Measurements from ENCODE around the gene IPO8.

IPO8 gene

DNA sequence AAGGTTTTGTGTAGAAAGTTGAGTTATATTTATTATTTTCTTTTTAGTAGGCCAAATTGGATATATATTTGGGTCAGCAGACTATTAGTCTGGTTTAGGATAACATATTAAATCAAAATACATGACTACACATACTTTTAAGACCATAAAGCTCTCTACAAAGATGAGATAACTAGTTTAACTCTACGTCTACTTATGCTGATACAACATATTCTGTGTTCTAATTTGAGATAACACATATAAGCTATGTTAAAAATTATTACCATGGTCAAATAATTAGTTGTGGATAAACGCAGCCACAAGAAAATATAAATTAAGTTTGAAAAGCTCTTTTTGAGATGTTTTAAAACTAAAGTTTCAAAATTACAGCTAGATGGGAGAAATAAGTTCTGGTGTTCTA is 55.3 kb downstream of the IPO8 start:
- no peak for TF ChIP-seq GATA2 (IDR thresholded peaks at IDR 0.05; ENCODE audit: low read depth, low read length)
- no peak for TF ChIP-seq GATA3 (IDR thresholded peaks at IDR 0.05; ENCODE audit: low read depth, low read length)

DNA sequence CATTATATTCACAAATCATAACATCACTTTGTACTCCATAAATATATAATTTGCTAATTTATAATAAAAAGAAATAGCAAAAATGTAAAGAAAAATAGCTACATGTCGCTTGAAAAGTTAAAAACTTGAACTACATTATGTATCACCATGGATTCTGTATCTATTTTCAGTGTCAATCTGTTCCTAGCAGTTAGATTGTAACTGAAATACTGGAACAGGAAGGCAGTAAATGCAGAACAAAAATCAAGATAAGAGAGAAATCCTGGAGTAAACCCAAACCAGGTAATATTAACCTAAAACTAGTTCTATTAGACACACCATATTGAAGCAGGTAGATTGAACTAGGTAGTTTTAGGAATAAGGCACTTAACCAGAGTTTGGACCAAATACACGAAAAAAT is 60.3 kb downstream of the IPO8 start:
- TF ChIP-seq GATA2 (IDR thresholded peaks at IDR 0.05; ENCODE audit: low read depth, low read length) (no peak), GATA3 (IDR thresholded peaks at IDR 0.05; ENCODE audit: low read depth, low read length) (no peak)

DNA sequence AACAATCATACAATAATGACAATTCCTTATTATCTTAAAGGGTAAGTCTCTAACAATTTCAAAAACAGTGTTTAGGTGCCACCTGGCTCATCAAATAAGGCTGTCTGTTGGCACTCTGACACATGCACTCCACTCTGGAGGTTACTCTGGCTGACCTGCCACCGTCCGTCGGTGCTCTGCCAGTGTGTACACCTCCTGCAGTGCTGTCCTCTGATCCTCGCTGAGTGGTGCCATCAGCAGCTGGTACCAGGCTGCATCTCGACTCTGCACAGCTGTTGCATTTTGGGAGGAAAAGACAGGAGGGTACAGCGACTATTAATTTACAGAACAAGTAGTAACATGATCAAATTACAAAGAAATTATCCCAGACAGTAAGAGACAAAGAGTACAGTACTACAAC is 63.9 kb downstream of the IPO8 start:
- TF ChIP-seq GATA2 (IDR thresholded peaks at IDR 0.05; ENCODE audit: low read depth, low read length): no peak
- no peak for TF ChIP-seq GATA3 (IDR thresholded peaks at IDR 0.05; ENCODE audit: low read depth, low read length)

DNA sequence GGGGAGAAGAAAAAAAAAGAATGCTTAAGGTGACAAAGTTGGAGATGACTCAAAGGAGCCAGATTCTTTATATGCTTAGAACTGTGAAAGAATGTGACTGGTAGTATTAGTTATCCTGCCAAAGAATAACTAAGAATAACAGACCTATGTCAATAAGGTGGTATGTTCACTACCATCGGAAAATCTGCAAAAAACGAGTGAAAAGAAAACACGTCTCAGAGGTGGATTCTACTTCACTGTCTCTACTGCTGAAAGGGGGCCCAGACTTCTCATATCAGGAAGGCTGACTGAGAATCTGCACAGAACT is 64.7 kb downstream of the IPO8 start:
- no peak for TF ChIP-seq GATA2 (IDR thresholded peaks at IDR 0.05; ENCODE audit: low read depth, low read length)
- no peak for TF ChIP-seq GATA3 (IDR thresholded peaks at IDR 0.05; ENCODE audit: low read depth, low read length)

DNA sequence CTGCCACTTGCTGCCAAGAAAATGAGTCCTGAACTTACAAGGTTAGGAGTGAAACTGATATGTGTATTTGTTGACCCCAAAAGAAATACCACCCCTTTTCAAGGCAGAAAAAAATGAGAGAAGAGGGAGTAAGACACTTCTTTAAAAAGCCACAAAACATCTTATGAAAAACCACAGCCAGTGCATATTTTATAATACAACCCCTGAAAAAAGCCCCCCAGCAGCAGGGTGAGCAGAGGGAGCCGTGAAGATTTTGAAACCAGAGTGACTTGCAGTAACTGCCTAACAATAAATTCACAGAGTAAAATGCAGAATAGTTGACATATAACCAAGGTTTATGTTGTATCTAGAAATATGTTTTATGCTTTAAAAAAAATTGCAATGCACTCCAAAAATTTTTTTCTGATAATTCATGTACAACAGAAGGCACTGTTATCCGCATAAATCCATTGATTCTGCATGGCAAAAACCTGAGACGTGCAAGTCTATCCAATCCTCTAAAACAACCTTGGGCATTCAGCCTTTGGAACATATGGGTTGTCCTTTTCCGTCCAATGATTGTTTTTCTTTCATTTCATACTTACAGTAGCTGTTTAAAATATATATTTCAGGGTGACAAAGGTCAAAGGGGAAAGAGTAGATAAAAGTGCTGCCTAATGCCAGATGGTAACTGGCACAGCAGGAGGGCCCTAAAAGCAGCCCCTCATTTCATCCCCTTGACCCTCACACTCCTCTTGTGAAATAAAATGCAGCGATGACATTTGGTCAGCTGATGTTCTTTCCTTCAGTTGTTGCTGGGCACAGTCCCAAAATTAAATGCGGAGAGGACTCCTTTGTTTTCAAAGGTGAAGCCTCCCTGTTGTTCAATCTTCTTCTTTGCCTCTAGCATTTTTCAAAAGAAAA is 65.3 kb downstream of the IPO8 start:
- TF ChIP-seq GATA2 (IDR thresholded peaks at IDR 0.05; ENCODE audit: low read depth, low read length) (no peak), GATA3 (IDR thresholded peaks at IDR 0.05; ENCODE audit: low read depth, low read length) (no peak)

DNA sequence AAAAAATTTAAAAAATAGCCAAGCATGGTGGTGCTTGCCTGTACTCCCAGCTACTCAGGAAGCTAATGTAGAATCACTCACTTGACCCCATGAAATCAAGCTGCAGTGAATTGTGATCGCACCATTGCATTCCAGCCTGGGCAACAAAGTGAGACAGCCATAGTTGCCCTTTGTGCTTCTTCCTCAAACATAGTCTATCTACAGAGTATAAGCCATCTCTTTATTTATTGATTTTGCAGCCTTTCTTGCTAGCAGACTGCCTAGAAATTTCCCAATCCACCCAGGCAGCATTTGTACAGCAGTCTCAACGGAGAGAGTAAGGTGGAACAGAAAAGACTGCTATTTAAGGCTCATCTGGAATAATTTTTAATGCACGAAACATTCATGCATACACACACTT is 68.8 kb downstream of the IPO8 start:
- TF ChIP-seq GATA3 (IDR thresholded peaks at IDR 0.05; ENCODE audit: low read depth, low read length): no peak

DNA sequence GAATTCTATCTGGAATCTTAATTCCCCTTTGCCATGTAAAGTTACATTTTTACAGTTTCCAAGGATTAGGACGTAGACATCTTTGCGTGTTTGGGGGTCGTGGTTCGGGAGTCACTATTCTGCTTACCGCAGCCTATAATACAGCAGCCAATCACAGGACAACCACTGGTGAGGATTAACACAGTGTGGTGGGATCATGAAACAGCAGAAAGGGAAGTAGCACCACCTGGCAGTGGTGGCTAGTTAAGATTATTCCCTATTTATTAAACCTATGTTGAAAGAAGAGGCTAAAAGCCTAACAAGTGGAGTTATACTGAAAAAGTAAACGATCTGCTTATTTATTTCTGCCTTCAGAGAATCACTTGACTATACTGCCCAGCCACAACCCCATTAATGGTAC is 71.7 kb downstream of the IPO8 start:
- TF ChIP-seq GATA2 (IDR thresholded peaks at IDR 0.05; ENCODE audit: low read depth, low read length) (no peak), GATA3 (IDR thresholded peaks at IDR 0.05; ENCODE audit: low read depth, low read length) (no peak)

DNA sequence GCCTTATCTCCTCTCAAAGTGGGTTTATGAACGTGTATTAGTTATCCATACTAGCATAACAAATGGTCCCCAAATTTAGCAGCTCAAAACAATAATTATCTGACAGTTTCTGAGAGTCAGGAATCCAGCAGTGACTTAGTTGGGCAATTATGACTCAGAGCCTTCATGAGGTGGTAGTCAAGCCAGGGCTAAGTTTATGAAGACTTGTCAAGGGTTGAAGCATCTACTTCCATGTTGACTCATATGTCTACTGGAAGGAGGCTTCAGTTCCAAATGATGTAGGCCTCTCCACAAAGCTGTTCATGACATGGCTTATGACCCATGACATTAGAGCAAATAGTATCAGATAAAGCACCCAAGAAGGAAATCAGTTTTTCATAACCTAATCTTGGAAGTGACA is 73.2 kb downstream of the IPO8 start:
- no peak for TF ChIP-seq GATA2 (IDR thresholded peaks at IDR 0.05; ENCODE audit: low read depth, low read length)
- no peak for TF ChIP-seq GATA3 (IDR thresholded peaks at IDR 0.05; ENCODE audit: low read depth, low read length)

DNA sequence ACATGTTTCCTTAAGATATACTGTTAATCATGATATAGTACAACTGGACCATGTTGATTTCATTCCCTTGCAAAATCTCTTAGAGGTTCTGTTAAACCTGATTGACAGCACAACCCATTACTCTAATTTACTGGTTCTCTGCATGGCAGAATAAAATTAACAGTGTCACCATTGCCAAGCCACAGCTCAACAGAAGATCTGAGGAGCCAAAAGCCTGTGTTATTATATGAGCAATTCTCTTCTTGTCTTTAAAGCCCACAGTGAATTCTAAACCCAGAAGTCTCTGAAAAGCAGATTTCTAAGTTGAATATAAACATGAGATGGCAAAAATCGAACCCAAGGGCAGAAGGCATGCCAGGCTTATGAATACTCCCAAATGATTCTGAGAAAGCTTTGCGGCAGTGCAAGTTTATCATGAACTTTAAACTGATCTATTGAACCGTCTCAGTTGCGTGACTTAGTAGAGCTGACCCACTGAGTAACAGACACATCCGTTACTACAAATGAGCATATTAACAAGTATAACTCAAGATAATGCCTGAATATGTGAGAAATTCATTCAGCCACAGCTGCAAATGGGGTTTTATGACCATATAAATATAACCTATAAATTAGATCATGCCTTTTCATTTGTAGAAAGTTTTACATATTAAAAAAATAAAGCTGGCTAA is 78.2 kb downstream of the IPO8 start:
- TF ChIP-seq GATA3 (IDR thresholded peaks at IDR 0.05; ENCODE audit: low read depth, low read length) (no peak), GATA2 (IDR thresholded peaks at IDR 0.05; ENCODE audit: low read depth, low read length) (no peak)

DNA sequence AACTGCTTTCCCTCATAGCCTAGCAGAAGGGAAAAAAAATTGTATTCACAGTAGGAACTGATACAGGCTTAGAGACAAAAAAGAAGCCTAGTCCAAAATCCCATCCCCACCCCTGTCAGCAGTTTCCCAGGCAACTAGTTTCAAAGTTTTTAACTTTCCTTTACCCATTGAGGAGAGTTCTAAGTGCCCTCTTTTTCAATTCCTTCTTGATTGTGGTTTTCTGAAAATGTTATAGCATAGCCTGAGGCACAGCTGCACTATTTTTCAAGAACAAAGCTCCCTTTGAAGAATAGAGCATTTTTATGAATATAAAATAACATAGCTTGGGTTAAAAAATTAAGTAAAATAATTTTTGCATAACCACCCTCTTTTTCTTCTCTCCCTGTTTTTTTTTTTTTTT is 81.6 kb downstream of the IPO8 start:
- TF ChIP-seq GATA3 (IDR thresholded peaks at IDR 0.05; ENCODE audit: low read depth, low read length) (no peak), GATA2 (IDR thresholded peaks at IDR 0.05; ENCODE audit: low read depth, low read length) (no peak)

DNA sequence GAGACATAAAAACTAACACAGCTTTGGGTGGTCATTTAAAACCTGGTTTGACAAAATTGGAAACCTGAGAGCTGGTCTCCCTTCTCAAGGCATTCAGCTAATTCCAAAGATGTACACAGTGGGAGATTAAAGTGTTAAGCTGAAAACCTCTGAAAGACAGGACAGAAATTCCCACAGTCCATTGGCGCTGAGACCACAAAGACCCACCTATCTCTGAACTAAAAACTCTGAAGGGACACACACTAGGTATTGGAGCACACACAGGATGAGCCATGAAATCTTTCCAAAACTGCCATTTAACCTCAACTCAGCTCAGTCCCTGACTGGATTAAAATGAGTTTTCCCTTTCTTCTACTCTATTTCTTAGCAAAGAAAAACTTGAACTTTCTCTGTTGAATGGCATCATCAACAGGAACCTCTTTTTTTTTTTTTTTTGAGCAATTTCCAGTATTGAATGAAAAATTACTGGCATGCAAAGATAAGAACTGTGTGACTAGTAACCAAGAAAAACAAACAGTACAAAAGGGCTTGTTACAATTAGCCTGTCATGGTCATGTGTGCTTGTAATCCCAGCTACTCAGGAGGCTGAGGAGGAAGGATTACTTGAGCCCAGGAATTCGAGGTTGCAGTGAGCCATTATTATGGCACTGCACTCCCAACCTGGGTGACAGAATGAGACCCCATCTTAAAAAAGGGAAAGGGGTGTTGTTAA is 82.4 kb downstream of the IPO8 start:
- TF ChIP-seq GATA3 (IDR thresholded peaks at IDR 0.05; ENCODE audit: low read depth, low read length): no peak
- TF ChIP-seq GATA2 (IDR thresholded peaks at IDR 0.05; ENCODE audit: low read depth, low read length): no peak

DNA sequence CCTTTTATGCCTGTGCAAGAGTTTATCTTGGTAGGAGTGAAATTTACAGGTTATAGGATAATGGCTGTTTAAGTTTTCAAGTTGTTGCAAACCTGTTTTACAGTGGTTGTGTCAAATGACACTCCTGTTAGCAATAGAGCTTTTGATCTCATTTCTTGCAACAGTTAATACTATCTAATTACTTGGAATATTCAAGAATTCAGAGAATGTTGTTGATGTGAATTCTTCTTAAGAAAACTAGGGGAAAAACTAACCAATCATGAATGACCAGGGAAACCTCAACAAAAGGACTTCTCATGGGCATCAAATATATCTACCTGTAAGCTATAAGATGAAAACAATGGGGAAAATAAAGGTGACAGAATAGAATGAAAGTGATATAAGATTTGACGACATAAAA is 85.0 kb downstream of the IPO8 start:
- TF ChIP-seq GATA3 (IDR thresholded peaks at IDR 0.05; ENCODE audit: low read depth, low read length): no peak
- no peak for TF ChIP-seq GATA2 (IDR thresholded peaks at IDR 0.05; ENCODE audit: low read depth, low read length)

DNA sequence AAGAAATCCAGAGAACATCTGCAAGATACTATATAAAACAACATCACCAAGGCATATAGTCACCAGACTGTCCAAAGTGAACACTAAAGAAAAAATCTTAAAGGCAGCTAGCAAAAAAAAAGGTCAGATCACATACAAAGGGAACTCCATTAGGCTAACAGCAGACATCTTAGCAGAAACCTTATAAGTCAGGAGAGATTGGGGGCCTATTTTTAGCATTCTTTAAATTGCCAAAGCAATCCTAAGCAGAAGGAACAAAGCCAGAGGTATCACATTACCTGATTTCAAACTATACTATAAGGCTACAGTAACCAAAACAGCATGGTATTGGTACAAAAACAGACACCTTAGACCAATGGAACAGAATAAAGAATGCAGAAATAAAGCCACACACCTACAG is 92.5 kb downstream of the IPO8 start:
- TF ChIP-seq GATA3 (IDR thresholded peaks at IDR 0.05; ENCODE audit: low read depth, low read length) (no peak), GATA2 (IDR thresholded peaks at IDR 0.05; ENCODE audit: low read depth, low read length) (no peak)

DNA sequence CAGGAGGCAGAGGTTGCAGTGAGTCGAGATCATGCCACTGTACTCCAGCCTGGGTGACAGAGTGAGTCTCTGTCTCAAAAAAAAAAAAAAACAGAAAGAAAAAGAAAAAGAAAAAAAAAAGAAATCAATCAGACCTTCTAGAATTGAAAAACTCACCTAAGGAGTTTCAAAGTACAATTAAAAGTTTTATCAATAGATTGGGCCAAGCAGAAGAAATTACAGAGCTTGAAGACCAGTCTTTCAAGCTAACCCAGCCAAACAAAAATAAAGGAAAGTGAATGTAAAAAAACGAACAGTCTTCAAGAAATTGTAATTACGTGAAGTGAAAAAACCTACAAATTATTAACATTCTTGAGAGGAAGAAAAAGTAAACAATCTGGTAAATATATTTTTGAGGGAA is 93.0 kb downstream of the IPO8 start:
- TF ChIP-seq GATA2 (IDR thresholded peaks at IDR 0.05; ENCODE audit: low read depth, low read length) (no peak), GATA3 (IDR thresholded peaks at IDR 0.05; ENCODE audit: low read depth, low read length) (no peak)

DNA sequence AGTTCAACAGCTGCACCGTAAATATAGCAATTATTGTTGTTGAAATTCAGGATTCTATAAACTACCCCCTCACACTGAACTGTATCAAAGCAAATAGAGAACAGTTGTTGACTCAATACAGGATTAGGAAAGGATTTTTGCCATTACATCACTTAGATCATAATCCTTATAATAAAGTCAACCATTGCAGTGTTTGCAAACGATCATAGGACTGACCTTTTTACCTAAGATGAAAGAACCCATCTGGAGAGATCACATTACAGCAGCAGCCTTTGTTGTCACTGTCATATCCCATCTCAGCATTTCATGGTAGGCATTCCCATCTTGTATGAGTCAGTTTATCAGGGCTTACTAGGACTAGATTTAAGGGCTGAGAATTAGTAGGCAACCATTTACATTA is 96.1 kb downstream of the IPO8 start:
- TF ChIP-seq GATA2 (IDR thresholded peaks at IDR 0.05; ENCODE audit: low read depth, low read length) (no peak), GATA3 (IDR thresholded peaks at IDR 0.05; ENCODE audit: low read depth, low read length) (no peak)

All from SH-SY5Y (cell line).